Measurements from ENCODE around the gene ERI2.

- TF ChIP-seq POLR2A (IDR thresholded peaks at IDR 0.05): no peak
- no peak for TF ChIP-seq POLR2AphosphoS5 (IDR thresholded peaks at IDR 0.05)
Measured at GRCh38 chr16:20833086-20833485, 26.8 kb upstream of the ERI2 start.
